Measurements from ENCODE around the gene ELOF1. TPM values are rescaled to one million over a fixed set of nuclear protein-coding genes. Genes with fewer than 3 reads are reported as not detected.

Gene ELOF1
- total RNA-seq, 4 donors from 2014 or later, result 30.5 to 39.2 (median 32.2) TPM

DNA sequence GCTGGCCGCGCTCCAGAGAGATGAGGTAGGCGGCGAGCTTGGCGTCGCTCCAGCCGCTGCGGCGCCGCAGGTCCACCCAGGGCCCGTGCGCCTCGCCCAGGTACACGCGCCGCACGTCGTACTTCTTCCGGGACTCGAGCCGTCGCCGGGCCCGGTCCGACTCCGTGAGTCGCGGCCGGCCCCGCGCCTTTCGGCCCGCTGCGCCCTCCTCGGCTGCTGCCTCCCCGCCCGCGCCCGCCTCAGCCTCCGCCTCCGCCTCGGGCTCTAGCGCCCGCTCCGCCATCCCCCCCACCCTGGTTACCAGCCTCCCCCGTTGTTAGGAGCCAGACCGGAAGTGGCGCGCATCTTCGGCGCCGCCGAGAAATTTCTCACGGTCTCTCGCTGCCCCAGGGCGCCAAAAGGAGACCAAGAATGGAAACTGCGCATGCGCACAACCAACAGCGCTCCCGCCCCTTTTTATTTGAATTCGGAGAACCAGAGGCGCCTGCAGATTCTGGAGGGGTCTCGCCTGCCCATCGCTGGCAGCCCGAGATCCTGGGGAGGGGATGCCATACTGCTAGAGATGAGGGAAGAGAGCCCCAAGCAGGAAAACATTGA lies 53.4 kb downstream of the ELOF1 start, which contains the start of gene ZNF653:
ZNF653 (minus strand) TSS at position 336 of the 597 bp plus-strand sequence; CDS start at position 283, 53 bp downstream.
- no peaks in the 10 kb centered on the region for H3K27me3 ChIP-seq
- H3K27ac ChIP-seq, result peak within 1 kb of the TSS; percentile 93 to 99 (median 96)
- H3K4me3 ChIP-seq, result peak within 1 kb of the TSS; percentile 85 to 100 (median 98)
- TF ChIP-seq, protein P1, sequence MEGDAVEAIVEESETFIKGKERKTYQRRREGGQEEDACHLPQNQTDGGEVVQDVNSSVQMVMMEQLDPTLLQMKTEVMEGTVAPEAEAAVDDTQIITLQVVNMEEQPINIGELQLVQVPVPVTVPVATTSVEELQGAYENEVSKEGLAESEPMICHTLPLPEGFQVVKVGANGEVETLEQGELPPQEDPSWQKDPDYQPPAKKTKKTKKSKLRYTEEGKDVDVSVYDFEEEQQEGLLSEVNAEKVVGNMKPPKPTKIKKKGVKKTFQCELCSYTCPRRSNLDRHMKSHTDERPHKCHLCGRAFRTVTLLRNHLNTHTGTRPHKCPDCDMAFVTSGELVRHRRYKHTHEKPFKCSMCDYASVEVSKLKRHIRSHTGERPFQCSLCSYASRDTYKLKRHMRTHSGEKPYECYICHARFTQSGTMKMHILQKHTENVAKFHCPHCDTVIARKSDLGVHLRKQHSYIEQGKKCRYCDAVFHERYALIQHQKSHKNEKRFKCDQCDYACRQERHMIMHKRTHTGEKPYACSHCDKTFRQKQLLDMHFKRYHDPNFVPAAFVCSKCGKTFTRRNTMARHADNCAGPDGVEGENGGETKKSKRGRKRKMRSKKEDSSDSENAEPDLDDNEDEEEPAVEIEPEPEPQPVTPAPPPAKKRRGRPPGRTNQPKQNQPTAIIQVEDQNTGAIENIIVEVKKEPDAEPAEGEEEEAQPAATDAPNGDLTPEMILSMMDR (IDR thresholded peaks at IDR 0.05), result no peak
- peak; percentile 15 to 33 for TF ChIP-seq POLR2A (IDR thresholded peaks at IDR 0.05)
- no peaks in the 10 kb centered on the region for H3K36me3 ChIP-seq
- H3K9me3 ChIP-seq, result no peaks in the 10 kb centered on the region
- peaks cover 0 to 8% (median 0%) of the 10 kb centered on the region in 4 donors for H3K4me1 ChIP-seq
- peak; percentile 90 to 97 (median 96) for DNase-seq

- no peak for TF ChIP-seq POLR2A (IDR thresholded peaks at IDR 0.05)
- TF ChIP-seq, protein P1 (IDR thresholded peaks at IDR 0.05), result no peak
- H3K9me3 ChIP-seq, result no peaks in the 10 kb centered on the region
- peak; percentile 97 to 99 (median 99) for DNase-seq
- H3K4me3 ChIP-seq, result peak overlapping the region; percentile 85 to 100 (median 98)
- peak overlapping the region; percentile 93 to 99 (median 96) for H3K27ac ChIP-seq
- H3K4me1 ChIP-seq, result peaks cover 0 to 8% (median 0%) of the 10 kb centered on the region in 4 donors
- no peaks in the 10 kb centered on the region for H3K27me3 ChIP-seq
- H3K36me3 ChIP-seq, result no peaks in the 10 kb centered on the region
Observed at GRCh38 chr19:11505032-11505503, 54.0 kb downstream of the ELOF1 start.

- TF ChIP-seq, protein P1 (IDR thresholded peaks at IDR 0.05), result no peak
- TF ChIP-seq POLR2A (IDR thresholded peaks at IDR 0.05), result no peak
- peaks cover 0 to 8% (median 0%) of the 10 kb centered on the region in 4 donors for H3K4me1 ChIP-seq
- H3K4me3 ChIP-seq, result peak overlapping the region; percentile 85 to 100 (median 98)
- no peaks in the 10 kb centered on the region for H3K36me3 ChIP-seq
- peak overlapping the region; percentile 93 to 99 (median 96) for H3K27ac ChIP-seq
- no peaks in the 10 kb centered on the region for H3K9me3 ChIP-seq
- no peak for DNase-seq
- H3K27me3 ChIP-seq, result no peaks in the 10 kb centered on the region
Observed at GRCh38 chr19:11504502-11505031, 54.5 kb downstream of the ELOF1 start.

Small RNAs within 50 kb of the gene (small RNA-seq; reads per million reads assigned to genes)
- gene RN7SL833P, result 0 to 0.06 reads per million in 2 donors

Other genes starting within 250 kb of the ELOF1 start
- 10 to 100 TPM in 3 of 4 donors, 1 to 10 TPM in 1; 9.5 to 16.4 (median 12.7) TPM for gene RAB3D, start 219.6 kb downstream of the ELOF1 start, total RNA-seq
- 100 to 1,000 TPM in 3 of 4 donors, 10 to 100 TPM in 1; 77.6 to 212 (median 168) TPM for gene TMEM205, start 213.0 kb downstream of the ELOF1 start, total RNA-seq
- 100 to 1,000 TPM in 1 of 4 donors, 10 to 100 TPM in 3; 25.6 to 157 (median 65.6) TPM for gene CCDC159, start 212.7 kb downstream of the ELOF1 start, total RNA-seq
- gene PLPPR2, start 203.8 kb downstream of the ELOF1 start, total RNA-seq, result 10 to 100 TPM in 2 of 4 donors, 1 to 10 TPM in 2; 6.8 to 18.2 (median 10.1) TPM
- gene SWSAP1, start 184.6 kb downstream of the ELOF1 start, total RNA-seq, result 1 to 10 TPM in 2 of 4 donors, under 1 TPM in 1, not detected in 1; 0.76 to 3.2 (median 1.9) TPM
- gene EPOR, start 174.9 kb downstream of the ELOF1 start, total RNA-seq, result 1 to 10 TPM; 1.2 to 5.0 (median 3.0) TPM
- 10 to 100 TPM in 1 of 4 donors, 1 to 10 TPM in 3; 2.5 to 51.2 (median 6.3) TPM for gene RGL3, start 139.9 kb downstream of the ELOF1 start, total RNA-seq
- gene ODAD3, start 124.1 kb downstream of the ELOF1 start, total RNA-seq, result 1 to 10 TPM in 1 of 4 donors, not detected in 3; 1.5 TPM
- gene PRKCSH, start 123.6 kb downstream of the ELOF1 start, total RNA-seq, result 100 to 1,000 TPM; 161 to 239 (median 194) TPM
- gene ELAVL3, start 78.2 kb downstream of the ELOF1 start, total RNA-seq, result under 1 TPM in 1 of 4 donors, not detected in 3; 0.95 TPM
- 10 to 100 TPM in 3 of 4 donors, 1 to 10 TPM in 1; 8.6 to 33.7 (median 23.3) TPM for gene ZNF653, start 53.4 kb downstream of the ELOF1 start, total RNA-seq
- 10 to 100 TPM; 50.1 to 94.0 (median 70.4) TPM for gene ECSIT, start 30.1 kb downstream of the ELOF1 start, total RNA-seq
- 10 to 100 TPM; 21.2 to 88.2 (median 25.7) TPM for gene CNN1, start 20.4 kb downstream of the ELOF1 start, total RNA-seq
- gene ACP5, start 18.4 kb upstream of the ELOF1 start, total RNA-seq, result 10 to 100 TPM; 16.5 to 36.3 (median 23.4) TPM
- 10 to 100 TPM in 1 of 4 donors, 1 to 10 TPM in 3; 4.4 to 10.7 (median 5.5) TPM for gene ZNF627, start 38.3 kb upstream of the ELOF1 start, total RNA-seq
- 10 to 100 TPM in 3 of 4 donors, 1 to 10 TPM in 1; 5.0 to 14.4 (median 13.1) TPM for gene ZNF823, start 179.7 kb upstream of the ELOF1 start, total RNA-seq
- gene ZNF441, start 207.8 kb upstream of the ELOF1 start, total RNA-seq, result 10 to 100 TPM in 3 of 4 donors, 1 to 10 TPM in 1; 6.8 to 37.1 (median 12.5) TPM
- 1 to 10 TPM; 1.1 to 1.9 (median 1.4) TPM for gene ZNF491, start 239.3 kb upstream of the ELOF1 start, total RNA-seq

All from Peyer's patch (tissue), 4 donors.